Left ventricle myocardium inferior (tissue), 1 donor: ENCODE measurements around the gene RNU6-7. TPM values are rescaled to one million over a fixed set of nuclear protein-coding genes. Genes with fewer than 3 reads are reported as not detected.

Experiments
- DNase-seq: peaks from one replicate; pipeline ENCODE4 v3.0.0-alpha.2; 2020
- H3K27ac ChIP-seq: fragments of 200-600 bp; replicated peaks from 2 replicates; pipeline ENCODE4 v1.8.0; 2021
- H3K27me3 ChIP-seq: fragments of 200-600 bp; 2 replicates; pipeline ENCODE4 v1.8.0; 2021; ENCODE audit warnings: low read depth
- H3K36me3 ChIP-seq: fragments of 200-600 bp; 2 replicates; pipeline ENCODE4 v1.8.0; 2021
- H3K4me1 ChIP-seq: fragments of 200-600 bp; 2 replicates; pipeline ENCODE4 v1.8.0; 2021
- H3K4me3 ChIP-seq: fragments of 200-600 bp; 2 replicates; pipeline ENCODE4 v1.8.0; 2021; ENCODE audit warnings: mild to moderate bottlenecking, moderate library complexity
- H3K9me3 ChIP-seq: fragments of 200-600 bp; replicated peaks from 2 replicates; pipeline ENCODE4 v1.8.0; 2021
- intact Hi-C: fragments of 100-400 bp; cut with micrococcal nuclease; formaldehyde crosslinking; loops from one replicate; pipeline ENCODE4 v1.11.0; 2022
- total RNA-seq: library from RNA; stranded (reverse); fragmentation: NEBNext Ultra II Directional; extraction: Animal tissue kit (Norgen Biotek cat#: 25700); gene quantifications from one replicate; pipeline ENCODE4 v1.2.1, GENCODE V29; 2021
- TF ChIP-seq, protein P1 (sequence below): fragments of 200-600 bp; IDR thresholded peaks from 2 replicates; pipeline ENCODE4 v1.8.0; 2021; ENCODE audit warnings: antibody characterized with exemption, mild to moderate bottlenecking, borderline replicate concordance
- donor health status: DM: no; HTN: yes; CAD: no; lungs with severe emphysema.

The RNU6-7 gene
- total RNA-seq, 1 donor from 2014 or later: not detected

DNA sequence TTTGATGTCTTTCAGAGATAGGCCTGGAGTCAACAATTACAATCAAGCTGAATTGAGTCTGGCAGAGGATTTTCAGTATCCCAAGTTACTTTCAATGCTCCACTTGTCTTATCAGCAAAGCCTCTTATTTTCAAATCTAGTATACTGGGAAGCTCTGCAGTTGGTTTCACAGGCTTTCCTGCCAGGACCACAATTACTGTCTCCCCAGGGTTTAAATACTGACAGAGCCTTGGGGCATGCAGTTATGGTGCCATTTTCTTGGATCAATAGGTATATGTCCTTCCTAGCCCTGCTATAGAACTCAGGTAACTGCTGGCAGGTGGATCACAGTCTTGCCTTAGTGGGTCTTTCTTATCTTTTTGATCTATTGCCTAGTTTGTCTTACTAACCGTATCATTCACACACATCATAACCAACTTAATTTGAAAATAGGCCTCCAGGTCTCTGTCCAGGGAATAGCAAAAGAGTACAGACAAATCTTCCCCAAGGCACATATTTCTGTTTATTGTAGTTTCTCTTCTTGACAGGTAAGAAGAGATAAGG is 23.6 kb downstream of the RNU6-7 start:
- no peak for DNase-seq
- Histone ChIP-seq H3K9me3 (no peaks in the 10 kb centered on the region), H3K4me3 (no peak overlapping the region), H3K27me3 (no peaks in the 10 kb centered on the region), H3K36me3 (no peaks in the 10 kb centered on the region), H3K27ac (peak overlapping the region; percentile 66), H3K4me1 (peaks cover 50% of the 10 kb centered on the region)
- intact Hi-C loops: no loop called here
- TF ChIP-seq, protein P1, sequence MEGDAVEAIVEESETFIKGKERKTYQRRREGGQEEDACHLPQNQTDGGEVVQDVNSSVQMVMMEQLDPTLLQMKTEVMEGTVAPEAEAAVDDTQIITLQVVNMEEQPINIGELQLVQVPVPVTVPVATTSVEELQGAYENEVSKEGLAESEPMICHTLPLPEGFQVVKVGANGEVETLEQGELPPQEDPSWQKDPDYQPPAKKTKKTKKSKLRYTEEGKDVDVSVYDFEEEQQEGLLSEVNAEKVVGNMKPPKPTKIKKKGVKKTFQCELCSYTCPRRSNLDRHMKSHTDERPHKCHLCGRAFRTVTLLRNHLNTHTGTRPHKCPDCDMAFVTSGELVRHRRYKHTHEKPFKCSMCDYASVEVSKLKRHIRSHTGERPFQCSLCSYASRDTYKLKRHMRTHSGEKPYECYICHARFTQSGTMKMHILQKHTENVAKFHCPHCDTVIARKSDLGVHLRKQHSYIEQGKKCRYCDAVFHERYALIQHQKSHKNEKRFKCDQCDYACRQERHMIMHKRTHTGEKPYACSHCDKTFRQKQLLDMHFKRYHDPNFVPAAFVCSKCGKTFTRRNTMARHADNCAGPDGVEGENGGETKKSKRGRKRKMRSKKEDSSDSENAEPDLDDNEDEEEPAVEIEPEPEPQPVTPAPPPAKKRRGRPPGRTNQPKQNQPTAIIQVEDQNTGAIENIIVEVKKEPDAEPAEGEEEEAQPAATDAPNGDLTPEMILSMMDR: no peak

- Histone ChIP-seq H3K36me3 (no peaks in the 10 kb centered on the region), H3K27me3 (no peaks in the 10 kb centered on the region), H3K4me1 (peaks cover 53% of the 10 kb centered on the region), H3K27ac (peak overlapping the region; percentile 66), H3K9me3 (no peaks in the 10 kb centered on the region), H3K4me3 (no peak overlapping the region)
- TF ChIP-seq, protein P1: no peak
- intact Hi-C loops: no loop called here
- no peak for DNase-seq
These were observed 24.2 kb downstream of the RNU6-7 start for GRCh38 chr14:32226056-32226455.

DNA sequence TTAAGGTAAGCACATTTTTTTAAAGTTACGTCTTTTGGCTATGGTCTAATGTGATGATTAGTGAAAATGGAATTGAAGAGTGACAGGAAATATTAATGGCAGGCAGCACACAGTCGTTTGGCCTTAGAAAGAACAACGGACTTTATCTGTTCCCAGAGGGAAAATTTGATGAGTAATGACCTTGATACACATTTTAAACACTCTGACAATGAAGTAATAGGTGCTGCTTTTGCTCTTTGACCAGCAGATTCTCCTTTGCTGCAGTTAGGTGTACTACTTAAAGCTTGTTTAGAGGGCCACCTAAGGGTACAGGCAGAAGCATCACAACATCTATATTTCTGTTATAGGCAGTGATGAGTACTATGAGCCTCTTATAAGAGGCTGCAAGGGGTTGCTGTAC is 28.3 kb downstream of the RNU6-7 start:
- Histone ChIP-seq H3K27me3 (no peaks in the 10 kb centered on the region), H3K4me1 (peaks cover 51% of the 10 kb centered on the region), H3K4me3 (no peak overlapping the region), H3K9me3 (no peaks in the 10 kb centered on the region), H3K27ac (peak overlapping the region; percentile 76), H3K36me3 (no peaks in the 10 kb centered on the region)
- TF ChIP-seq, protein P1: no peak
- intact Hi-C loops: no loop called here
- DNase-seq: no peak

GRCh38 chr14:32230695-32231280 is 28.9 kb downstream of the RNU6-7 start:
- Histone ChIP-seq H3K36me3 (no peaks in the 10 kb centered on the region), H3K4me1 (peaks cover 45% of the 10 kb centered on the region), H3K27ac (peak overlapping the region; percentile 76), H3K9me3 (no peaks in the 10 kb centered on the region), H3K4me3 (no peak overlapping the region), H3K27me3 (no peaks in the 10 kb centered on the region)
- TF ChIP-seq, protein P1: no peak
- no peak for DNase-seq
- intact Hi-C loops: no loop called here

DNA sequence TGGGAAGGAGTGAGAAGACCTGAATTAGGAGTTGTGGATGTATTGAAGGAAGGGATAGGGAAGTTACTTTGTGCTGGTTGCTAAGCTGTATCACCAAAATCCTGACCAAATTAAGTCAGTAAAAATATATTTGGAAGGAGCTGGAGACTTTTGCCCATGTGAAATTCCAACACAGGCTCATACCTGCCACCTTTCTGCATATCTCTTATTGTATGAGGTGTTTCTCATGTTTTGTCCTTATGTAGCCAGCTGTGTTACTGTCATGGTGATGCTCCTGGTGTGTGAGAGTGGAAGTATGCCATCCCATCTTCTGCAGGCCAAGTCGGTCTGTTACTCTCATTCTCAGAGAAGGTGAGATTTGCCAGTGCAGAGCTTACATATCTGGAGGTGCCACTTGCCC is 30.6 kb downstream of the RNU6-7 start:
- Histone ChIP-seq H3K27me3 (no peaks in the 10 kb centered on the region), H3K4me1 (peaks cover 31% of the 10 kb centered on the region), H3K9me3 (no peaks in the 10 kb centered on the region), H3K27ac (peak overlapping the region; percentile 76), H3K36me3 (no peaks in the 10 kb centered on the region), H3K4me3 (no peak overlapping the region)
- no peak for DNase-seq
- TF ChIP-seq, protein P1: no peak
- intact Hi-C loops: no loop called here
